K562 (cell line): ENCODE measurements around the gene RSRP1.

Source experiments
- EHMT2 ChIP-seq: fragments of 450-650 bp; IDR thresholded peaks from 2 replicates; pipeline ENCODE4 v1.6.1; 2018; ENCODE audit warnings: antibody characterized with exemption
- FOXK2 ChIP-seq, 2 experiments: fragments of 450-650 bp; IDR thresholded peaks in 1 of 2; conservative IDR thresholded peaks in 1 of 2; 2 replicates each; pipeline ENCODE4 v1.6.1; 2016; ENCODE audit warnings: low read depth in 2 of 2, mild to moderate bottlenecking in 1 of 2
- MECOM ChIP-seq: fragments of 250-450 bp; sonication (Bioruptor Pico); IDR thresholded peaks from 2 replicates; pipeline ENCODE4 v1.8.0; 2022; ENCODE audit warnings: inconsistent platforms
- PCBP2 ChIP-seq: fragments of 200-400 bp; formaldehyde crosslinking; IDR thresholded peaks from 2 replicates; pipeline ENCODE4 v1.6.1; 2018; ENCODE audit warnings: low read length, low read depth, mild to moderate bottlenecking, moderate library complexity; ENCODE audit not compliant: poor library complexity, severe bottlenecking
- POLR2A ChIP-seq: fragments of 450-650 bp; conservative IDR thresholded peaks from 2 replicates; pipeline ENCODE4 v1.6.1; 2016
- REST ChIP-seq, 2 experiments: fragments of 450-650 bp; formaldehyde crosslinking in 1 of 2; IDR thresholded peaks; 2 replicates each; pipeline versions ENCODE4 v1.4.0 to v1.6.1; 2014 to 2020; ENCODE audit warnings: mild to moderate bottlenecking in 2 of 2, borderline replicate concordance in 1 of 2, low read depth in 1 of 2
- SAP30 ChIP-seq: fragments of 200-600 bp; sonication (generic); IDR thresholded peaks from 2 replicates; pipeline ENCODE4 v1.6.1; 2012; ENCODE audit warnings: borderline replicate concordance, low read depth, mild to moderate bottlenecking, moderate library complexity, low read length, control low read depth, inconsistent platforms; ENCODE audit not compliant: insufficient read depth, poor library complexity, severe bottlenecking
- SIN3B ChIP-seq: fragments of 450-650 bp; IDR thresholded peaks from 2 replicates; pipeline ENCODE4 v1.6.1; 2017; ENCODE audit warnings: low read depth, mild to moderate bottlenecking, moderate library complexity
- SOX6 ChIP-seq: fragments of 450-650 bp; IDR thresholded peaks from 2 replicates; pipeline ENCODE4 v1.6.1; 2014; ENCODE audit warnings: mild to moderate bottlenecking
- TF ChIP-seq, protein P1 (sequence below): fragments of 250-450 bp; sonication (Bioruptor Pico); IDR thresholded peaks from 2 replicates; pipeline ENCODE4 v1.5.0; 2020; ENCODE audit warnings: mild to moderate bottlenecking
- TF ChIP-seq, protein P2 (sequence below), 2 experiments: fragments of 450-650 bp in 1 of 2; IDR thresholded peaks; 2 replicates each; pipeline ENCODE4 v1.6.1; 2011 to 2017; ENCODE audit warnings: low read depth in 2 of 2, antibody characterized with exemption in 1 of 2, borderline replicate concordance in 1 of 2, low read length in 1 of 2, mild to moderate bottlenecking in 1 of 2, mixed read lengths in 1 of 2; ENCODE audit not compliant: control insufficient read depth in 1 of 2
- TF ChIP-seq, protein P3 (sequence below), 2 experiments: fragments of 450-650 bp; IDR thresholded peaks; 2 replicates each; pipeline ENCODE4 v1.6.1; 2016; ENCODE audit warnings: mild to moderate bottlenecking in 2 of 2, borderline replicate concordance in 1 of 2, low read depth in 1 of 2, moderate library complexity in 1 of 2

- TF ChIP-seq, protein P1, sequence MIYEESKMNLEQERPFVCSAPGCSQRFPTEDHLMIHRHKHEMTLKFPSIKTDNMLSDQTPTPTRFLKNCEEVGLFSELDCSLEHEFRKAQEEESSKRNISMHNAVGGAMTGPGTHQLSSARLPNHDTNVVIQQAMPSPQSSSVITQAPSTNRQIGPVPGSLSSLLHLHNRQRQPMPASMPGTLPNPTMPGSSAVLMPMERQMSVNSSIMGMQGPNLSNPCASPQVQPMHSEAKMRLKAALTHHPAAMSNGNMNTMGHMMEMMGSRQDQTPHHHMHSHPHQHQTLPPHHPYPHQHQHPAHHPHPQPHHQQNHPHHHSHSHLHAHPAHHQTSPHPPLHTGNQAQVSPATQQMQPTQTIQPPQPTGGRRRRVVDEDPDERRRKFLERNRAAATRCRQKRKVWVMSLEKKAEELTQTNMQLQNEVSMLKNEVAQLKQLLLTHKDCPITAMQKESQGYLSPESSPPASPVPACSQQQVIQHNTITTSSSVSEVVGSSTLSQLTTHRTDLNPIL (CRISPR knock-in tag), result no peak
- TF ChIP-seq FOXK2 (conservative IDR thresholded peaks at IDR 0.05 in 1 of 2, IDR thresholded peaks at IDR 0.05 in 1 of 2; ENCODE audit: low read depth in 2 of 2), result no peak
- no peak for TF ChIP-seq PCBP2
- TF ChIP-seq, protein P2, sequence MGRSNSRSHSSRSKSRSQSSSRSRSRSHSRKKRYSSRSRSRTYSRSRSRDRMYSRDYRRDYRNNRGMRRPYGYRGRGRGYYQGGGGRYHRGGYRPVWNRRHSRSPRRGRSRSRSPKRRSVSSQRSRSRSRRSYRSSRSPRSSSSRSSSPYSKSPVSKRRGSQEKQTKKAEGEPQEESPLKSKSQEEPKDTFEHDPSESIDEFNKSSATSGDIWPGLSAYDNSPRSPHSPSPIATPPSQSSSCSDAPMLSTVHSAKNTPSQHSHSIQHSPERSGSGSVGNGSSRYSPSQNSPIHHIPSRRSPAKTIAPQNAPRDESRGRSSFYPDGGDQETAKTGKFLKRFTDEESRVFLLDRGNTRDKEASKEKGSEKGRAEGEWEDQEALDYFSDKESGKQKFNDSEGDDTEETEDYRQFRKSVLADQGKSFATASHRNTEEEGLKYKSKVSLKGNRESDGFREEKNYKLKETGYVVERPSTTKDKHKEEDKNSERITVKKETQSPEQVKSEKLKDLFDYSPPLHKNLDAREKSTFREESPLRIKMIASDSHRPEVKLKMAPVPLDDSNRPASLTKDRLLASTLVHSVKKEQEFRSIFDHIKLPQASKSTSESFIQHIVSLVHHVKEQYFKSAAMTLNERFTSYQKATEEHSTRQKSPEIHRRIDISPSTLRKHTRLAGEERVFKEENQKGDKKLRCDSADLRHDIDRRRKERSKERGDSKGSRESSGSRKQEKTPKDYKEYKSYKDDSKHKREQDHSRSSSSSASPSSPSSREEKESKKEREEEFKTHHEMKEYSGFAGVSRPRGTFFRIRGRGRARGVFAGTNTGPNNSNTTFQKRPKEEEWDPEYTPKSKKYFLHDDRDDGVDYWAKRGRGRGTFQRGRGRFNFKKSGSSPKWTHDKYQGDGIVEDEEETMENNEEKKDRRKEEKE (IDR thresholded peaks at IDR 0.05; ENCODE audit: borderline replicate concordance in 1 of 2, control insufficient read depth in 1 of 2, low read depth in 2 of 2, low read length in 1 of 2), result no peak
- TF ChIP-seq EHMT2, result no peak
- no peak for TF ChIP-seq POLR2A
- no peak for TF ChIP-seq SAP30
- TF ChIP-seq SIN3B, result no peak
- no peak for TF ChIP-seq REST (IDR thresholded peaks at IDR 0.05; ENCODE audit: borderline replicate concordance)
- TF ChIP-seq REST (CRISPR knock-in tag; IDR thresholded peaks at IDR 0.05; ENCODE audit: low read depth), result no peak
- TF ChIP-seq MECOM (CRISPR knock-in tag), result no peak
- TF ChIP-seq SOX6, result no peak
- TF ChIP-seq, protein P3, sequence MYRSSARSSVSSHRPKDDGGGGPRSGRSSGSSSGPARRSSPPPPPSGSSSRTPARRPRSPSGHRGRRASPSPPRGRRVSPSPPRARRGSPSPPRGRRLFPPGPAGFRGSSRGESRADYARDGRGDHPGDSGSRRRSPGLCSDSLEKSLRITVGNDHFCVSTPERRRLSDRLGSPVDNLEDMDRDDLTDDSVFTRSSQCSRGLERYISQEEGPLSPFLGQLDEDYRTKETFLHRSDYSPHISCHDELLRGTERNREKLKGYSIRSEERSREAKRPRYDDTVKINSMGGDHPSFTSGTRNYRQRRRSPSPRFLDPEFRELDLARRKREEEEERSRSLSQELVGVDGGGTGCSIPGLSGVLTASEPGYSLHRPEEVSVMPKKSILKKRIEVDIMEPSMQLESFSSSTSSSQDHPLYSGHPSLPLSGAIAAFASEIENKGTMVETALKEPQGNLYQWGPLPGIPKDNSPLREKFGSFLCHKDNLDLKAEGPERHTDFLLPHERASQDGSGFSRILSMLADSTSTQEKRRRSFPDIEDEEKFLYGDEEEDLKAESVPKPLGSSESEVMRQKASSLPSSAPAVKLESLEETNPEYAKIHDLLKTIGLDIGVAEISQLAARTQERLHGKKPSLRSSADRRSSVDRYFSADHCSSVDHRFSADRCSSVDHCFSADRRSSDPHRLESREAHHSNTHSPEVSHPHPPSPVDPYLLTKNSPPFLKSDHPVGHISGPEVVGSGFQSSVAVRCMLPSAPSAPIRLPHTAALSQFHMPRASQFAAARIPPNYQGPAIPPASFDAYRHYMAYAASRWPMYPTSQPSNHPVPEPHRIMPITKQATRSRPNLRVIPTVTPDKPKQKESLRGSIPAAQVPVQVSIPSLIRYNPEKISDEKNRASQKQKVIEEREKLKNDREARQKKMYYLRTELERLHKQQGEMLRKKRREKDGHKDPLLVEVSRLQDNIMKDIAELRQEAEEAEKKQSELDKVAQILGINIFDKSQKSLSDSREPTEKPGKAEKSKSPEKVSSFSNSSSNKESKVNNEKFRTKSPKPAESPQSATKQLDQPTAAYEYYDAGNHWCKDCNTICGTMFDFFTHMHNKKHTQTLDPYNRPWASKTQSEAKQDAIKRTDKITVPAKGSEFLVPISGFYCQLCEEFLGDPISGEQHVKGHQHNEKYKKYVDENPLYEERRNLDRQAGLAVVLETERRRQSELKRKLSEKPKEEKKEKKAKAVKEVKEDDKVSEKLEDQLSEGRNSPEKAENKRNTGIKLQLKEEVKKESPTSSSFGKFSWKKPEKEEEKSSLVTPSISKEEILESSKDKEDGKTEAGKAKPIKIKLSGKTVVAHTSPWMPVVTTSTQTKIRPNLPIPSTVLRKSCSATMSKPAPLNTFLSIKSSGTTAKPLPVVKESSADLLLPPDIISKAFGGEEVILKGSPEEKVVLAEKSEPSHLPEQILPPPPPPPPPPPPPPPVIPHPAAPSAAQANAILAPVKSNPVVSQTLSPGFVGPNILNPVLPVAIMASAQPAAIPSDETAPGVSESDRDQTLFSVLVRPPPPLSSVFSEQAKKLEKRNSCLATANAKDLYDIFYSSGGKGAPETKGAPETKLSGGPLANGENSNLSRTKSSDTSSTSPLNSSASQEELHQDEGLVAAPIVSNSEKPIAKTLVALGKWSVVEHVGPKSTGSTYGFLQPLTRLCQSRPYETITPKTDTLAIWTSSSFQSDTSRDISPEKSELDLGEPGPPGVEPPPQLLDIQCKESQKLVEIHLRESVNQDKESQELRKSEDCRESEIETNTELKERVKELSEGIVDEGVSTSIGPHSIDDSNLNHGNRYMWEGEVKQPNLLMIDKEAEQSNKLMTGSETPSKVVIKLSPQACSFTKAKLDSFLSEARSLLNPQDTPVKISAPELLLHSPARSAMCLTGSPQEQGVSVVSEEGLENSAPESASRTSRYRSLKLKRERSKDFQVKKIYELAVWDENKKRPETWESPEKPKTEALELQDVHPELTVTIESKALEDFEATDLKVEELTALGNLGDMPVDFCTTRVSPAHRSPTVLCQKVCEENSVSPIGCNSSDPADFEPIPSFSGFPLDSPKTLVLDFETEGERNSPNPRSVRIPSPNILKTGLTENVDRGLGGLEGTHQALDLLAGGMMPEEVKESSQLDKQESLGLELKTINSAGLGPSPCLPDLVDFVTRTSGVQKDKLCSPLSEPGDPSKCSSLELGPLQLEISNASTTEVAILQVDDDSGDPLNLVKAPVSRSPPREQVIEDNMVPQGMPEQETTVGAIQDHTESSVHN (IDR thresholded peaks at IDR 0.05; ENCODE audit: borderline replicate concordance in 1 of 2, low read depth in 1 of 2), result no peak
These were observed 29.5 kb downstream of the RSRP1 start for GRCh38 chr1:25217598-25218232.
